ENCODE data around the gene MARVELD3. TPM values are rescaled to one million over a fixed set of nuclear protein-coding genes. Genes with fewer than 3 reads are reported as not detected.

The MARVELD3 gene
- total and polyA plus RNA-seq, 2 donors (not counting 1 experiment from before 2014, with no cell fraction given) = not detected

- Mint-ChIP-seq H3K27me3 (no peaks in the 10 kb centered on the region), H3K9me3 (ENCODE audit: insufficient read depth) (no peaks in the 10 kb centered on the region), H3K4me3 (no peak overlapping the region), H3K27ac (no peak overlapping the region), H3K4me1 (no peaks in the 10 kb centered on the region)
- Histone ChIP-seq H3K4me1 (ENCODE audit: control insufficient read depth in 2 of 2, insufficient read depth in 2 of 2, low read length in 2 of 2) (no peaks in the 10 kb centered on the region), H3K36me3 (replicated peaks in 1 of 2; ENCODE audit: control extremely low read depth in 1 of 2, control insufficient read depth in 1 of 2, extremely low read depth in 1 of 2, insufficient read depth in 2 of 2, low read length in 1 of 2) (peaks cover 6 to 37% of the 10 kb centered on the region in 2 experiments), H3K9ac (ENCODE audit: low read length) (no peak overlapping the region), H3K4me3 (ENCODE audit: control extremely low read depth in 1 of 5, extremely low read depth in 1 of 5, insufficient read depth in 1 of 5, low read depth in 2 of 5, low read length in 4 of 5) (no peak overlapping the region), H4K20me1 (ENCODE audit: control insufficient read depth, insufficient read depth, low read length, poor library complexity, severe bottlenecking) (no peaks in the 10 kb centered on the region), H3K27ac (ENCODE audit: low read length in 2 of 2) (no peak overlapping the region), H3K4me2 (replicated peaks; ENCODE audit: low read depth, low read length, poor library complexity, severe bottlenecking) (no peak overlapping the region), H3K79me2 (ENCODE audit: control insufficient read depth, insufficient read depth, low read length) (no peaks in the 10 kb centered on the region), H2AFZ (ENCODE audit: insufficient read depth, low read depth, low read length, poor library complexity, severe bottlenecking) (no peak overlapping the region), H3K27me3 (replicated peaks in 1 of 4; ENCODE audit: control extremely low read depth in 1 of 4, control insufficient read depth in 3 of 4, insufficient read depth in 4 of 4, low read length in 3 of 4) (no peaks in the 10 kb centered on the region), H3K9me3 (ENCODE audit: control extremely low read depth in 1 of 3, control insufficient read depth in 2 of 3, insufficient read depth in 1 of 3, low read length in 2 of 3) (no peaks in the 10 kb centered on the region)
- POLR2A ChIA-PET = no interaction called here
- TF ChIP-seq EZH2 (IDR thresholded peaks at IDR 0.05; ENCODE audit: borderline replicate concordance, insufficient read depth, low read depth, low read length, poor library complexity, severe bottlenecking) = no peak
- TF ChIP-seq, protein P1, sequence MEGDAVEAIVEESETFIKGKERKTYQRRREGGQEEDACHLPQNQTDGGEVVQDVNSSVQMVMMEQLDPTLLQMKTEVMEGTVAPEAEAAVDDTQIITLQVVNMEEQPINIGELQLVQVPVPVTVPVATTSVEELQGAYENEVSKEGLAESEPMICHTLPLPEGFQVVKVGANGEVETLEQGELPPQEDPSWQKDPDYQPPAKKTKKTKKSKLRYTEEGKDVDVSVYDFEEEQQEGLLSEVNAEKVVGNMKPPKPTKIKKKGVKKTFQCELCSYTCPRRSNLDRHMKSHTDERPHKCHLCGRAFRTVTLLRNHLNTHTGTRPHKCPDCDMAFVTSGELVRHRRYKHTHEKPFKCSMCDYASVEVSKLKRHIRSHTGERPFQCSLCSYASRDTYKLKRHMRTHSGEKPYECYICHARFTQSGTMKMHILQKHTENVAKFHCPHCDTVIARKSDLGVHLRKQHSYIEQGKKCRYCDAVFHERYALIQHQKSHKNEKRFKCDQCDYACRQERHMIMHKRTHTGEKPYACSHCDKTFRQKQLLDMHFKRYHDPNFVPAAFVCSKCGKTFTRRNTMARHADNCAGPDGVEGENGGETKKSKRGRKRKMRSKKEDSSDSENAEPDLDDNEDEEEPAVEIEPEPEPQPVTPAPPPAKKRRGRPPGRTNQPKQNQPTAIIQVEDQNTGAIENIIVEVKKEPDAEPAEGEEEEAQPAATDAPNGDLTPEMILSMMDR (IDR thresholded peaks at IDR 0.05) = no peak
- CTCF ChIA-PET = interaction anchor here (1.2 to 1.8 kb wide), 2 partner anchors 37 to 83 kb away, joined by 4 to 6 read pairs; no protein-coding TSS in a partner anchor
- DNase-seq (no peak), ATAC-seq (ENCODE audit: low read depth) (no peak)
- WGBS (ENCODE audit: insufficient coverage) = 94% methylated on average over 2 of the region's 2 CpGs
- intact Hi-C loops (cut with micrococcal nuclease) = no loop called here
Measured at GRCh38 chr16:71648162-71648561, 22.2 kb downstream of the MARVELD3 start.

DNA sequence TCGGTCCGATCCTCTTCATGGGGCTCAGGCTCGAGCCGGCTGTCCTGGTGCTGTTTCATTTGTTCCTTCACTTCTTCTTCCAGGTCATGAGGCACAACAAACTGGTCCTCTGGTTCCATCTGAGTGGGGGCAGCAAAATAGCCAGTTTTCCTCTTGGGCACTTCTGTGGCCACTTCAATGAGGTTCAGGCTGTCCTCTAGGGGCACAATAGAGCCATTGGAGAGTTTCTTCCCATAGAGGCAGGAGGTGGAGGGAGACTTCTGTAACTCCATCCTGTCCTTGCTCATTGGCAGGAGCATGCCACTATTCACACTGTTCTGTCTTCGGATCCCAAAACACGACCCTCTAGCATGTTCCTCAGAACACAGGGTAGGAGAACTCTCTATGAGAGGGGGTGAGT lies 22.9 kb downstream of the MARVELD3 start:
- H3K27me3 Mint-ChIP-seq = no peaks in the 10 kb centered on the region
- 100% methylated on average over 4 of the region's 6 CpGs for WGBS (ENCODE audit: insufficient coverage)
- POLR2A ChIA-PET = no interaction called here
- no peaks in the 10 kb centered on the region for H3K4me1 Mint-ChIP-seq
- H3K4me3 Mint-ChIP-seq = no peak overlapping the region
- H3K27ac Mint-ChIP-seq = no peak overlapping the region
- Histone ChIP-seq H3K4me1 (ENCODE audit: control insufficient read depth in 2 of 2, insufficient read depth in 2 of 2, low read length in 2 of 2) (no peaks in the 10 kb centered on the region), H3K9ac (ENCODE audit: low read length) (no peak overlapping the region), H3K27me3 (replicated peaks in 1 of 4; ENCODE audit: control extremely low read depth in 1 of 4, control insufficient read depth in 3 of 4, insufficient read depth in 4 of 4, low read length in 3 of 4) (no peaks in the 10 kb centered on the region), H3K79me2 (ENCODE audit: control insufficient read depth, insufficient read depth, low read length) (no peaks in the 10 kb centered on the region), H4K20me1 (ENCODE audit: control insufficient read depth, insufficient read depth, low read length, poor library complexity, severe bottlenecking) (no peaks in the 10 kb centered on the region), H3K36me3 (replicated peaks in 1 of 2; ENCODE audit: control extremely low read depth in 1 of 2, control insufficient read depth in 1 of 2, extremely low read depth in 1 of 2, insufficient read depth in 2 of 2, low read length in 1 of 2) (peaks cover 6 to 41% of the 10 kb centered on the region in 2 experiments), H3K4me2 (replicated peaks; ENCODE audit: low read depth, low read length, poor library complexity, severe bottlenecking) (no peak overlapping the region), H3K27ac (ENCODE audit: low read length in 2 of 2) (no peak overlapping the region), H3K9me3 (ENCODE audit: control extremely low read depth in 1 of 3, control insufficient read depth in 2 of 3, insufficient read depth in 1 of 3, low read length in 2 of 3) (no peaks in the 10 kb centered on the region), H2AFZ (ENCODE audit: insufficient read depth, low read depth, low read length, poor library complexity, severe bottlenecking) (no peak overlapping the region), H3K4me3 (ENCODE audit: control extremely low read depth in 1 of 5, extremely low read depth in 1 of 5, insufficient read depth in 1 of 5, low read depth in 2 of 5, low read length in 4 of 5) (no peak overlapping the region)
- no peaks in the 10 kb centered on the region for H3K9me3 Mint-ChIP-seq (ENCODE audit: insufficient read depth)
- no peak for DNase-seq
- intact Hi-C loops (cut with micrococcal nuclease) = no loop called here
- TF ChIP-seq EZH2 (IDR thresholded peaks at IDR 0.05; ENCODE audit: borderline replicate concordance, insufficient read depth, low read depth, low read length, poor library complexity, severe bottlenecking) = no peak
- TF ChIP-seq, protein P1 (IDR thresholded peaks at IDR 0.05) = no peak
- CTCF ChIA-PET = no interaction called here
- ATAC-seq (ENCODE audit: low read depth) = no peak

Data from B cell (primary cell).